SHP77 (cell line): Measurements from ENCODE around the gene HP.

Experiments used
- DNase-seq, 2 experiments: peaks; one replicate each; lab custom pipeline; 2025; lab: John Stamatoyannopoulos, UW

Gene HP

GRCh38 chr16:72091217-72091616, 36.9 kb downstream of the HP start:
- DNase-seq = no peak

GRCh38 chr16:72092832-72093447, 38.6 kb downstream of the HP start:
- peak in 1 of 2 experiments; percentile 1 for DNase-seq

- DNase-seq = peak; percentile 98 to 99
Measured at GRCh38 chr16:72093448-72094265, 39.4 kb downstream of the HP start, which contains the start of the genes DHX38 and TXNL4B. DHX38 (plus strand) TSS chr16:72093847; CDS start chr16:72096158, 2,311 bp downstream. TXNL4B (minus strand) TSS chr16:72093620; CDS start chr16:72090749, 2,871 bp downstream.

- DNase-seq = no peak
Measured at GRCh38 chr16:72094266-72094610, 39.9 kb downstream of the HP start.

GRCh38 chr16:72098936-72099335, 44.6 kb downstream of the HP start:
- DNase-seq = no peak

- peak; percentile 23 to 53 for DNase-seq
Measured at GRCh38 chr16:72099377-72099818, 45.1 kb downstream of the HP start.

GRCh38 chr16:72101195-72101594, 46.9 kb downstream of the HP start:
- DNase-seq = no peak

GRCh38 chr16:72104905-72105304, 50.6 kb downstream of the HP start:
- DNase-seq = no peak

- no peak for DNase-seq
Measured at GRCh38 chr16:72105978-72106377, 51.7 kb downstream of the HP start.

GRCh38 chr16:72107371-72107770, 53.1 kb downstream of the HP start:
- DNase-seq = no peak

- DNase-seq = no peak
Measured at GRCh38 chr16:72108353-72109102, 54.2 kb downstream of the HP start.

GRCh38 chr16:72109300-72109699, 55.0 kb downstream of the HP start:
- DNase-seq = no peak

GRCh38 chr16:72109966-72110530, 55.7 kb downstream of the HP start:
- no peak for DNase-seq
